BLaER1 (cell line): Measurements from ENCODE around the gene HSCB.
A peak's percentile ranks its signal among the peaks of the same experiment; 100 is the strongest.
"Not testable (repeated sequence)": the region's sequence is repeated elsewhere in the genome, so short reads cannot be mapped to it uniquely, and the experiment has no call there.

Experiments
- H3K27ac ChIP-seq: shearing (Covaris generic); formaldehyde crosslinking; 2 replicates; pipeline ENCODE4 v1.8.1; 2022
- H3K27me3 ChIP-seq: shearing (Covaris generic); formaldehyde crosslinking; 2 replicates; pipeline ENCODE4 v1.8.1; 2022
- H3K36me3 ChIP-seq: shearing (Covaris generic); formaldehyde crosslinking; 2 replicates; pipeline ENCODE4 v1.8.1; 2022
- H3K4me1 ChIP-seq: shearing (Covaris generic); formaldehyde crosslinking; 2 replicates; pipeline ENCODE4 v1.8.1; 2022
- H3K4me2 ChIP-seq: shearing (Covaris generic); formaldehyde crosslinking; 2 replicates; pipeline ENCODE4 v1.8.1; 2022
- H3K4me3 ChIP-seq: shearing (Covaris generic); formaldehyde crosslinking; 2 replicates; pipeline ENCODE4 v1.8.1; 2022
- H3K9ac ChIP-seq: shearing (Covaris generic); formaldehyde crosslinking; 2 replicates; pipeline ENCODE4 v1.8.1; 2022
- H3K9me3 ChIP-seq: shearing (Covaris generic); formaldehyde crosslinking; 2 replicates; pipeline ENCODE4 v1.8.1; 2022
- H4K20me1 ChIP-seq: shearing (Covaris generic); formaldehyde crosslinking; 2 replicates; pipeline ENCODE4 v1.8.1; 2022
- Cebpa-rat ChIP-seq: shearing (Covaris generic); IDR thresholded peaks from 2 replicates; pipeline ENCODE4 v1.8.1; 2022

Gene HSCB

DNA sequence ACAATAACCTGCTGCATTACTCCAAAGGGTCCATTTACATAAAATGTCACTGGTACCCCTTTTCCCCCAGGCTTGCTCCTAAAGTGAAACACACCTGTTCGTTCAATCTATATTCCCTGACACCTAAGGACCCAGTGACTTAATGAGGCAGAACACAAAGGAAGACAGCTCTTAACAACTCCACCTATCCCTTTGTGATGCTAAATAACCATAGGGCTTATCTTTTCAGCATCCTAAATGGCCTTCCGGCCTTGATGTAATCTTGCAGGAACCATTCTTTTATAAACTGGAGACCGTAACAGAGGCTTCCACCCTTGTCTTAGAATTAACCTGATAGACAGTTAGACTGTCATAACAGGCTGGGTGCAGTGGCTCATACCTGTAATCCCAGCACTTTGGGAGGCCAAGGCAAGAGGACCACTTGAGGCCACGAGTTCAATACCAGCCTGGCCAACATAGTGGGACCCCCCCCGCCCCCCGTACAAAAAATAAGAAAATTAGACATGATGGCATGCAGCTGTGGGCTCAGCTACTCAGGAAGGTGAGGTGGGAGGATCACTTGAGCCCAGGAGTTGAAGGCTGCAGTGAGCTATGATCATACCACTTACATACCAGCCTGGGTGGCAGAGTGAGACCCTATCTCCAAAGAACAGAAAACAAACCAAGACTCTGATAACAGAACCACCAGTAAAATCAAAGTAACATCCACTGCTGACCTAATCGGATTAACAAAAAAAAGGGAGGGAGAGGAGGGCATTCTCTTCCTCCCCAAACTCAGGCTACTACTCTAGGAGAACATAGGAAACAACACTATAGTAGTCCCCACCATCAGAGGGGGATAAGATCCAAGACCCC is 5.3 kb upstream of the HSCB start:
- no peaks in the 10 kb centered on the region for H3K9me3 ChIP-seq
- peaks cover 36% of the 10 kb centered on the region; the same call in 1 of the 2 replicates for H4K20me1 ChIP-seq
- H3K4me3 ChIP-seq: no peak overlapping the region
- TF ChIP-seq Cebpa-rat: no peak
- no peaks in the 10 kb centered on the region for H3K27me3 ChIP-seq
- H3K4me1 ChIP-seq: peaks cover 22% of the 10 kb centered on the region
- H3K27ac ChIP-seq: no peak overlapping the region
- peaks cover 66% of the 10 kb centered on the region for H3K36me3 ChIP-seq
- H3K9ac ChIP-seq: no peak overlapping the region
- no peak overlapping the region for H3K4me2 ChIP-seq

DNA sequence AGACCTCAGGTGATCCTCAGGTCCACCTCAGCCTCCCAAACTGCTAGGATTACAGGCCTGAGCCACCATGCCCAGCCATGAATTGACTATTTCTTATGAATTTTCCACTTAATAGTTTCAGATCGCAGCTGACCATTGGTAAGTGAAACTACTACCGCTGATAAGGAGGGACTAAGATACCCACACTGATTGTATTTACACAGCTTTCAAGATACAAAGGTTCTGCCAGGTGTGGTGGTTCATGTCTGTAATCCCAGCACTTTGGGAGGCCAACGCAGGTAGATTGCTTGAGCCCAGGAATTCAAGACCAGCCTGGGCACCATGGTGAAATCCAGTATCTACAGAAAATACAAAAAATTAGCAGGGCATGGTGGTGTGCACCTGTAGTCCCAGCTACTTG is 4.1 kb upstream of the HSCB start:
- Histone ChIP-seq H3K27ac (no peak overlapping the region), H3K4me2 (no peak overlapping the region), H4K20me1 (peaks cover 36% of the 10 kb centered on the region), H3K36me3 (peaks cover 55% of the 10 kb centered on the region), H3K27me3 (no peaks in the 10 kb centered on the region), H3K4me1 (peaks cover 24% of the 10 kb centered on the region), H3K9ac (no peak overlapping the region), H3K9me3 (no peaks in the 10 kb centered on the region), H3K4me3 (no peak overlapping the region)
- TF ChIP-seq Cebpa-rat: no peak

GRCh38 chr22:28738876-28739275 is 3.0 kb upstream of the HSCB start:
- H3K9me3 ChIP-seq, H3K27me3 ChIP-seq, H3K4me3 ChIP-seq, H3K27ac ChIP-seq, H3K9ac ChIP-seq: not testable (repeated sequence)
- Histone ChIP-seq H3K4me1 (peaks cover 34% of the 10 kb centered on the region), H3K4me2 (0 out of 2 replicates have a peak overlapping the region, but pooled peaks have one; percentile 1), H3K36me3 (peaks cover 47% of the 10 kb centered on the region), H4K20me1 (peaks cover 32% of the 10 kb centered on the region)

DNA sequence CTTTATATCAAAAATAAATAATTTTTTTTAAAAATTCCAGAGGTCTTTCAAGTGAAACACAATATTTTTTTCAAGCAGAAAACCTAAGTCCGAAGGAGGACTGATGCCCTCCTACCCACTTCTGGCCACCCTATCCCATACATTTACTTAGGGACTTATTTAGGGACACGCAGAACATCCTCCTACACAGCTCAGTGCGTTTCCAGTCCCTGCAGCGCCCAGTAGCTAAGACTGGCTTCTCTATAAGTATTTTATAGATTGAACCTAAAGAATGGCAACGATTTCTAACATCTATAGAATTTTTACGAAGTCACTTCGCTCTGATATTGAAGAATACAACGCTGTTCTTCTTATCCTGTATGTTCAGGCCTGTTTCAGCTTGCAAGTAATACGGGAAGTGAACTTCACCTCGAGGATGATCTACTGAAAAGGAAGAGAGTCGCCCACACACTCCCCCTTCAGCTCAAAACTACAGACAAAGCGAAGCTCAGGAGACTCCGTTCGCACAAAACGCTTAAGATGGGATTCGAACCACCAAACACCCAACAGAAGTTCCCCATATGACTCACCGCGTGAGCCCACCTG is 547 bp upstream of the HSCB start:
- peak overlapping the region; percentile 86 for H3K9ac ChIP-seq
- peak overlapping the region; percentile 93 for H3K4me3 ChIP-seq
- peaks cover 34% of the 10 kb centered on the region for H3K4me1 ChIP-seq
- H3K36me3 ChIP-seq: peaks cover 58% of the 10 kb centered on the region
- peak overlapping the region; percentile 85 for H3K4me2 ChIP-seq
- TF ChIP-seq Cebpa-rat: no peak
- H3K9me3 ChIP-seq: no peaks in the 10 kb centered on the region
- H4K20me1 ChIP-seq: peaks cover 20% of the 10 kb centered on the region
- H3K27me3 ChIP-seq: no peaks in the 10 kb centered on the region
- peak overlapping the region; percentile 68 for H3K27ac ChIP-seq

- H3K4me1 ChIP-seq: peaks cover 34% of the 10 kb centered on the region
- H3K27me3 ChIP-seq: no peaks in the 10 kb centered on the region
- H3K4me2 ChIP-seq: peak overlapping the region; percentile 93
- peak overlapping the region; percentile 54; the same call in 1 of the 2 replicates for H3K27ac ChIP-seq
- peak overlapping the region; percentile 86 for H3K9ac ChIP-seq
- H3K9me3 ChIP-seq: no peaks in the 10 kb centered on the region
- peaks cover 60% of the 10 kb centered on the region for H3K36me3 ChIP-seq
- peak overlapping the region; percentile 93 for H3K4me3 ChIP-seq
- TF ChIP-seq Cebpa-rat: no peak
- H4K20me1 ChIP-seq: peaks cover 14% of the 10 kb centered on the region; the same call in 1 of the 2 replicates
Measured at GRCh38 chr22:28742562-28742962, 723 bp downstream of the HSCB start.

DNA sequence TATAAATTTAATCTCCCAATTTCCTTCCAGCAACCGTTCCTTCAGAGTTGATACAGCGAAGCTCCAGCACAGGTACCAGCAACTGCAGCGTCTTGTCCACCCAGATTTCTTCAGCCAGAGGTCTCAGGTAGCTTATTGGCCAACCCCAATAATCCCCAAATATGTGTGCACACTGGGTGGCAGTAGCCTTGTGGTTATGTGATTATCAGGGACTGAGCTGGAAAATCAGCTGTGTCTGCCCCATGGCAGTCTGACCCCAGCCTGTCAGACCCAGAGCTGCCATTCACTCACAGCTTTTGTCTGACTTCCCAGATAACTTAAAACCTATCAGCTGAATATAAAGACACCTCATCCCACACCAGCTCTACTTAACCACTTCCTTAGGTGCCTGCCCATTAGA is 2.0 kb downstream of the HSCB start:
- no peak overlapping the region for H3K4me3 ChIP-seq
- no peaks in the 10 kb centered on the region for H3K9me3 ChIP-seq
- H3K27me3 ChIP-seq: no peaks in the 10 kb centered on the region
- peaks cover 8% of the 10 kb centered on the region; the same call in 1 of the 2 replicates for H4K20me1 ChIP-seq
- H3K27ac ChIP-seq: no peak overlapping the region
- H3K9ac ChIP-seq: no peak overlapping the region
- peaks cover 40% of the 10 kb centered on the region for H3K4me1 ChIP-seq
- peaks cover 60% of the 10 kb centered on the region for H3K36me3 ChIP-seq
- no peak for TF ChIP-seq Cebpa-rat
- H3K4me2 ChIP-seq: no peak overlapping the region

- Histone ChIP-seq H3K4me2 (no peak overlapping the region), H3K4me1 (peaks cover 13% of the 10 kb centered on the region), H3K36me3 (peaks cover 64% of the 10 kb centered on the region), H3K9ac (no peak overlapping the region), H3K27ac (no peak overlapping the region), H3K27me3 (no peaks in the 10 kb centered on the region), H3K9me3 (no peaks in the 10 kb centered on the region), H4K20me1 (no peaks in the 10 kb centered on the region), H3K4me3 (no peak overlapping the region)
- TF ChIP-seq Cebpa-rat: no peak
Measured at GRCh38 chr22:28750471-28750881, 8.6 kb downstream of the HSCB start.

DNA sequence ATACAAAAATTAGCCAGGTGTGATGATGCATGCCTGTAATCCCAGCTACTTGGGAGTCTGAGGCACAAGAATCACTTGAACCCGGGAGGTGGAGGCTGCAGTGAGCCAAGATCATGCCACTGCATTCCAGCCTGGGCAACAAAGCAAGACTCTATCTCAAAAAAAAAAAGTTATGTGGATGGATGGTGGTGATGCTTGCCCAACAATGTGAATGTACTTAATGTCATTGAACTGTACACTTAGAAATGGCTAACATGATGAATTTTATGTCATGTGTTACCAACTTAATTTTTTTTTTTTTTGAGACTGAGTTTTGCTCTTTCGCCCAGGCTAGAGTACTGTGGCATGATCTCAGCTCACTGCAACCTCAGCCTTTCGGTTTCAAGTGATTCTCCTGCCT is 12.7 kb downstream of the HSCB start:
- not testable (repeated sequence) for H3K4me2 ChIP-seq, H3K4me3 ChIP-seq, H3K9ac ChIP-seq, H3K27ac ChIP-seq, H4K20me1 ChIP-seq, H3K9me3 ChIP-seq, H3K27me3 ChIP-seq, H3K4me1 ChIP-seq
- peaks cover 33% of the 10 kb centered on the region for H3K36me3 ChIP-seq

GRCh38 chr22:28759861-28760560 is 18.2 kb downstream of the HSCB start:
- no peaks in the 10 kb centered on the region for H3K27me3 ChIP-seq
- H3K9me3 ChIP-seq: no peaks in the 10 kb centered on the region
- TF ChIP-seq Cebpa-rat: no peak
- no peaks in the 10 kb centered on the region for H4K20me1 ChIP-seq
- H3K36me3 ChIP-seq: peaks cover 10% of the 10 kb centered on the region; the same call in 1 of the 2 replicates
- H3K27ac ChIP-seq: no peak overlapping the region
- H3K4me2 ChIP-seq: no peak overlapping the region
- peaks cover 8% of the 10 kb centered on the region for H3K4me1 ChIP-seq
- no peak overlapping the region for H3K9ac ChIP-seq
- no peak overlapping the region for H3K4me3 ChIP-seq

GRCh38 chr22:28761449-28761755 is 19.6 kb downstream of the HSCB start:
- no peak overlapping the region for H3K4me2 ChIP-seq
- peaks cover 10% of the 10 kb centered on the region; the same call in 1 of the 2 replicates for H3K36me3 ChIP-seq
- H3K27ac ChIP-seq: no peak overlapping the region
- H4K20me1 ChIP-seq: no peaks in the 10 kb centered on the region
- no peak overlapping the region for H3K9ac ChIP-seq
- H3K27me3 ChIP-seq: no peaks in the 10 kb centered on the region
- no peak overlapping the region for H3K4me3 ChIP-seq
- TF ChIP-seq Cebpa-rat: no peak
- H3K9me3 ChIP-seq: no peaks in the 10 kb centered on the region
- H3K4me1 ChIP-seq: no peaks in the 10 kb centered on the region

GRCh38 chr22:28762000-28762399 is 20.2 kb downstream of the HSCB start:
- not testable (repeated sequence) for H3K27me3 ChIP-seq, H3K27ac ChIP-seq, H3K36me3 ChIP-seq, H3K4me2 ChIP-seq, H3K9ac ChIP-seq, H3K9me3 ChIP-seq, H3K4me3 ChIP-seq, H4K20me1 ChIP-seq, H3K4me1 ChIP-seq
